Activated CD4-positive, alpha-beta T cell treated with anti-CD3 and anti-CD28 coated beads, Interleukin-10, Interleukin-2, amounts not matched to agents 100 ng/mL and 50 ng/mL, durations not matched to agents 16 hours and 8 hours (primary cell): Measurements from ENCODE around the gene CREB5.
"Not testable (repeated sequence)": the region's sequence is repeated elsewhere in the genome, so short reads cannot be mapped to it uniquely, and the experiment has no call there.

ENCODE experiments used
- DNase-seq: peaks from one replicate; pipeline ENCODE4 v3.0.0-alpha.2; 2020

Gene CREB5

DNA sequence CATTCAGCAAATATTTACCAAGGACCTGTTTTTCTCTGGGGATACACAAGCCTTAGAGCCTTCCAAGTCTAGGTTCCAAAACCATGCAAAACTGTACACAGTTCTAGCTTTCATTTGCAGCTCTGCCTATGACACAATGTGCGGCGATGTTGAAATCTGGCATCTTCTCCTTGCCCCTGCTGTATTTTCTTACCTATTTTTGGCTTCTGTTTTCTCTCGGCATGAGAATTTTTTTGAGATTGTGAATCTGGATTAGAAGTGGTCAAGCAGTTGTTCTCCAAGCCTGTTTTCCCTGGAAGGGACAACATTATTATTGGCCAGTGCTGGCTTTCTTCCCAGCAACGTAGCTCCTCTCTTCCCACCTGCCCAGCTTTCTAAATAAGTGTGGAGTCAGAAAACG, 176.3 kb downstream of the CREB5 start:
- DNase-seq = no peak

- no peak for DNase-seq
Measured at GRCh38 chr7:28591041-28591674, 178.8 kb downstream of the CREB5 start.

- DNase-seq = no peak
Measured at GRCh38 chr7:28591725-28592349, 179.5 kb downstream of the CREB5 start.

- no peak for DNase-seq
Measured at GRCh38 chr7:28592861-28593260, 180.5 kb downstream of the CREB5 start.

DNA sequence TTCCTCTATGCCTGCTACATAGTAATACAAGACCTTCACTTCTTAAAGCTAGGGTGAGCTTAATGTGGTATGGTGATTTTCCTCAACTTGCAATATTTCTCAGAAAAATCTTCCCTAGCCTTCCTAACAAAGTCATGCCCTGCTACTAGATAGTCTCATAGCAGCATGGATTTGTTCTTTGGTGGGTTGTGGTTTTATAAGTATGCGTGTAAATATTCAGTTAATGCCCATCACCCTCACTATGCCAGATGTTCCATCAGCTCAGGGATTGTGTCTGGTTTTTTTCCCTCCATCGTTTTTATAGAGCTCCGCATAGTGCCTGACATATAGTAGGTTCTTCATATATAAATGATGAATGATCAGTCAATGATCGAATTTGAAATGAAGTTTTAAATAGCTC, 182.8 kb downstream of the CREB5 start:
- DNase-seq = no peak

GRCh38 chr7:28595801-28596200, 183.5 kb downstream of the CREB5 start:
- DNase-seq = no peak

DNA sequence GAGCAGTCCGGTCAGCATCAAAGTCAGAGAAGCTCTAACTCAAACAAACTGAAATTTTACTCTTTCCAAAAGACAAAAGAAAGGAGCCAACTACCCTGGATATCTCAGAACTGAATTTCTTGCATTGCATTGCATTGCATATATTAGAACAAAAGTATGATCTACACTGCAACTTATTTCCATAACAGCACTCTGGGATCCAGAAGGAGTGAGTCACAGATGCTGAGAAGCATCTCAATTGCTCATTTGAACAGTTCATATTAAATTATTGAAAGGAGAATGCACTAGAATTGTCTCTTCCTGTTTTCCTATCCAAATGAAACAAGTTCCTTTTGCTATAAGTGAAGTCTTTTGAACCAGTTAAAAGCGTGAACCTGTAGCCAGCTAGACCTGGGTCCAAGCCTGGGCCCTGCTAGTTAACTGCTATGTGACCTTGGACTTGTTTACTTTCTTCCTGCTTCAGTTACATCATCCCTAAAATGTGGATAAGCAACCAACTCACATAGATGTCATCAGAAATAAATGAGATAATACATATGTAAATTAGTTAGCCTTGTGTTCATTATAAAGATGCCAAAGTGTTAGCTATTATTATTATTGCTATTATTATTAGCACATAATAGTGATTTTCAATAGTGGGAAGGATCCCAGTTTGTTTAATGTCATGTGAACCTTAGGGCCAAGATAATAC, 184.1 kb downstream of the CREB5 start:
- no peak for DNase-seq

DNA sequence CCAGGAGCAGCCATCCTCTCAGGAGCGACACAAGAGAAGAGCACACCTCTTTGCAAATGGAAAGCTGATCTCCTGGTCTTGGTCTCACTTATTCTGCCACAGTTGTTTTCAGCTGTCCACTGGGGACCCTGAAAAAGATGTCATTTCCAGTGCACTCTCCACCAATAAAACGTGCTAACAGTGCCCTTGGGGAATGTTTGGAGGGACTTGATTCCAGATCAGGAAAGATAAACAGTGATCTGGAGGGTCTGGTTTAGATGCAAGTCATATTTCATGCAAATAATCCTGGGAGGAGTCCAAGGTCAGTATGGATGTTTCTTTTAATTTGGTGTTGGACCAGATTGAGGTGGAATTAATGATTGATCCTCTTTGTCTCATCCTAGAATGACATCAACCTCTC, 185.0 kb downstream of the CREB5 start:
- no peak for DNase-seq

- not testable (repeated sequence) for DNase-seq
Measured at GRCh38 chr7:28598037-28598436, 185.7 kb downstream of the CREB5 start.

GRCh38 chr7:28598586-28598985, 186.3 kb downstream of the CREB5 start:
- no peak for DNase-seq

DNA sequence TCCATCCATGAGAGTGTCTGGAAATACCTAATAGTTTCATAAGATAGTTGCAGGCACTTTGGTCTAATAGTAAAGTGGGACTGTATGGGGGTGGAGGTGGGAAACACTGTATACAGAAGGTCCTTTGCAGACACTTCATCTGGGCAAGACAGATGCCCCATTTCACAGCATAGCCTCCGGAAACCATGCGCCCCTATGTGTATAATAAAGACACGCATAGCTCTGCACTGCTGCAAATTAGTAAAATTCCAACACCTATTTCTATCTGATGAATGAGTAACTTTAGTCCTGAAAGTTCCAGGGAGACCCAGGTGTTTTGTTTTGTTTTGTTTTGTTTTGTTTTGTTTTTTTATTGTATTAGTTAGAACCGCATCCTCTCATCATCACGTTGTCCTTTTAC, 187.1 kb downstream of the CREB5 start:
- DNase-seq = no peak

- no peak for DNase-seq
Measured at GRCh38 chr7:28602282-28602681, 190.0 kb downstream of the CREB5 start.

- no peak for DNase-seq
Measured at GRCh38 chr7:28605427-28606085, 193.2 kb downstream of the CREB5 start.

- DNase-seq = no peak
Measured at GRCh38 chr7:28606421-28606820, 194.1 kb downstream of the CREB5 start.

DNA sequence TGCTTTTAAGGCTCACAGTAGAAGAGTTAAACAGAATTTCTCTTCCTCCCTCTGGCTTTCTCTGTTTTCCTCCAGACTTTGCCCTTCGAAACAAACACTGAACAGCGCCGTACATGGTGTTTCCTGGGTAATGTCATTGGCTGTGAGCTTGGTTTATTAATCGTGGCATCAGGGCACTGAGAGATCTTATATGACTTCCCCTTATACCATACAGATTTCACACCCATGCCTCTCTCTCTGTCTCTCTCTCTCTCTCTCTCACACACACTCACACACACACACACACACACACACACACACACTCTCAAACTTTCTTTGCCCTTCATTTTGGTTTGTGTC, 195.5 kb downstream of the CREB5 start:
- no peak for DNase-seq

DNA sequence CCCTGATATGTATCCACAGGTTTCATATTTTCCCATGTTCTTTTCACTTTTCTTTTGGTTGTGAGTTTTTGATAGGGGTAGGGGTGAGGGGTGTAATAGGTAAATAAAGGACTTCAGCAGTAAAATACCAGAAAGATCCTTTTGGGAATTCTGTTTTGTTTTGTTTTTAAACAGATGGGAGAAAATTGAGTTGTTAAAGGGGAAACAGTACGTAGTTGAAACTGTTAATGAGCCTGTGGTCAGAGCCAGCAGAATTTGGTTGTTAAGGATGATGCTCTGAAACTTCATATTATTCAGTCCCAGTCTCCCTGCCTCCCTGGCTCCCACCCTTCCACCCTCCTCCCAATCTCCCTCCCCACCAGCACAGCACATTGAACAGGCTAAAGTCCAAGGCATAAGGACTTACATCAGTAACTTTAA, 195.9 kb downstream of the CREB5 start:
- DNase-seq = no peak

GRCh38 chr7:28608731-28609130, 196.4 kb downstream of the CREB5 start:
- no peak for DNase-seq

GRCh38 chr7:28609608-28610007, 197.3 kb downstream of the CREB5 start:
- no peak for DNase-seq

- not testable (repeated sequence) for DNase-seq
Measured at GRCh38 chr7:28611399-28611897, 199.1 kb downstream of the CREB5 start.

DNA sequence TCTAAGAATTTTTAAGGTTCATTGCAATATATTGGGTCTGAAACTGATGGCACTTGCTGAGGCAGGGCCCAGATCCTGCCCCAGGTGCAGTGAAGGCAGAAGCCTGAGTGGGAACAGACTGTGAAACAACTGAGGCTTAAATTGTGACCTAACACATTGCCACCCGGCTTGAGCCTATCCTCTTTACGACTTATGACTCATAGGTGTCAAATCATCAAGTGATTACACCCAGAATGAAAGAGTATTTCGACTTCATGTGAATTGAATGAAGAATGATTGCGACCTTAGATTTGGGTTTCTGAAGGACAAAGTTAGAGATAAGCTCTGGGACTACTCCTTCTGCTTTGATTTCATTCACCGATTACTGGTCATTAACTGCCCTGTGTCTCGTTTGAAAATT, 200.9 kb downstream of the CREB5 start:
- no peak for DNase-seq

DNA sequence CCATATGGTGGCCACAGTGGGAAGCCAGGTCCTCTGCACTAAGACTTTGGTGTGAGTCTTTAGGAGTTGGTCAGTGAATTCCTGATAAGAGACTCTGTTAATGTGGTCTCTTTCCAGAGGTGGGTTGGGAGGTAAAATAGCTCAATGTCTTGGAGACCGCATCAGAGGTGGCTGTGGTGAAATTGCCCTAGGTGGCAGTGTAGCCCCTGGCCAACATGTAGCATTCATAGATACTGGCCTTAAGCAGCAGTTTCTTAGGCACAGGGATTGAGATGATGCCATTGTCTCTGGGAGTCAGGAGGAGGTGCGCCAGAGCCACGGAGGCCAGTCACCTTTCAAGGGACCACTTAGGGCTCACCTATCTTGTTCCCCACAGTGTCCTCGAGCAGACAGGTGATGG, 202.8 kb downstream of the CREB5 start:
- DNase-seq = no peak

DNA sequence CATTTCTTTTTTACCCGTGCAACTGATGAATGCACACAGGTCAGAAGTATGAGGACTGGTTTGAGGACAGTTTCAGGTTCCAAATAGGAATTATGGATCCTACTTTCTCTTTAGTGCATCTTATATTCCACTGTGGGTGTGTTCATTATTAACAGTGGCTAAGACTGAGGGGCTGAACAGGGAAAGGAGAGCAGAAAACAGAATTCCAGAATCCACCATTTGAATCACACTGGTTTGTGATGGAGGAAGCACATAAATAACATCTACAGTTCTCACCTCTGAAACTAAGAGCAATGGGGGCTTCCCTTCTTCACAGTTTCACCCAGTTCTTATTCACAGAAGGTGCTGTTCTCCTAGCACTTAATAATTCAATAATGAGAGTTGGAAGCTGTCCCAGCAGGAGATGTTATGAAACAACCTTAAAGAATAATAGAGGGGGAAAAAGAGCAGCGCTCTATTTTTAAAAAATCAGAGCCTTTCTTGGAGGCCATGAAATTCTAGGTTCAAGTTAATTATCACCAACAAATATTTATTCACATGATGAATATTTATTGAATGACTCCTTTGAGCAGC, 205.1 kb downstream of the CREB5 start:
- DNase-seq = no peak

- DNase-seq = no peak
Measured at GRCh38 chr7:28618383-28618782, 206.1 kb downstream of the CREB5 start.
